ENCODE data around the gene TSPO. TPM values are rescaled to one million over a fixed set of nuclear protein-coding genes. Genes with fewer than 3 reads are reported as not detected.

TSPO gene
- total RNA-seq, 2 donors from 2014 or later: 266 to 426 TPM

DNA sequence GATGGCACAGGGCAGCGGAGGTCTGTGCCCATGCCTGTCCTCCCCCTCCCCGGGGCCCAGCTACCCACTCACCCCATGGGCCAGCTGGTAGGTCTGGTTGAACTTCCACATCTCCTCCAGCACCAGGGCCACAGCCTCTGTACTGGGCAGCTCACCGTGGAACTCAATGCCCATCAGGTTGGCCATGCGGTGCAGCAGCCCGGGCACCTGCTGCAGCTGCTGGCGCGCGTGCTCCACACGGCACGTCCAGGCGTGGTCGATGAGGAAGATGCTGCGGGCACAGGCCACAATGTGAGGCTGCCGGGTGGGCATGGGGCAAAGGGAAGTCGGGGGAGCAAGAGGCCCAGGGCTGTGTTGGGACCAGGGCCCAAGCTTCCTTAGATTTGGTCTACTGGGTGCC lies 29.3 kb downstream of the TSPO start:
- no peak overlapping the region for H3K4me3 ChIP-seq
- DNase-seq: no peak
- TF ChIP-seq, protein P1, sequence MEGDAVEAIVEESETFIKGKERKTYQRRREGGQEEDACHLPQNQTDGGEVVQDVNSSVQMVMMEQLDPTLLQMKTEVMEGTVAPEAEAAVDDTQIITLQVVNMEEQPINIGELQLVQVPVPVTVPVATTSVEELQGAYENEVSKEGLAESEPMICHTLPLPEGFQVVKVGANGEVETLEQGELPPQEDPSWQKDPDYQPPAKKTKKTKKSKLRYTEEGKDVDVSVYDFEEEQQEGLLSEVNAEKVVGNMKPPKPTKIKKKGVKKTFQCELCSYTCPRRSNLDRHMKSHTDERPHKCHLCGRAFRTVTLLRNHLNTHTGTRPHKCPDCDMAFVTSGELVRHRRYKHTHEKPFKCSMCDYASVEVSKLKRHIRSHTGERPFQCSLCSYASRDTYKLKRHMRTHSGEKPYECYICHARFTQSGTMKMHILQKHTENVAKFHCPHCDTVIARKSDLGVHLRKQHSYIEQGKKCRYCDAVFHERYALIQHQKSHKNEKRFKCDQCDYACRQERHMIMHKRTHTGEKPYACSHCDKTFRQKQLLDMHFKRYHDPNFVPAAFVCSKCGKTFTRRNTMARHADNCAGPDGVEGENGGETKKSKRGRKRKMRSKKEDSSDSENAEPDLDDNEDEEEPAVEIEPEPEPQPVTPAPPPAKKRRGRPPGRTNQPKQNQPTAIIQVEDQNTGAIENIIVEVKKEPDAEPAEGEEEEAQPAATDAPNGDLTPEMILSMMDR (IDR thresholded peaks at IDR 0.05): no peak
- no peaks in the 10 kb centered on the region for H3K27me3 ChIP-seq
- no peak overlapping the region for H3K27ac ChIP-seq
- peaks cover 9% of the 10 kb centered on the region for H3K4me1 ChIP-seq
- intact Hi-C loops (cut with DNase I): no loop called here
- no peaks in the 10 kb centered on the region for H3K36me3 ChIP-seq
- H3K9ac ChIP-seq (ENCODE audit: low read depth in 2 of 2, low read length in 2 of 2): no peak overlapping the region
- H3K9me3 ChIP-seq: no peaks in the 10 kb centered on the region

DNA sequence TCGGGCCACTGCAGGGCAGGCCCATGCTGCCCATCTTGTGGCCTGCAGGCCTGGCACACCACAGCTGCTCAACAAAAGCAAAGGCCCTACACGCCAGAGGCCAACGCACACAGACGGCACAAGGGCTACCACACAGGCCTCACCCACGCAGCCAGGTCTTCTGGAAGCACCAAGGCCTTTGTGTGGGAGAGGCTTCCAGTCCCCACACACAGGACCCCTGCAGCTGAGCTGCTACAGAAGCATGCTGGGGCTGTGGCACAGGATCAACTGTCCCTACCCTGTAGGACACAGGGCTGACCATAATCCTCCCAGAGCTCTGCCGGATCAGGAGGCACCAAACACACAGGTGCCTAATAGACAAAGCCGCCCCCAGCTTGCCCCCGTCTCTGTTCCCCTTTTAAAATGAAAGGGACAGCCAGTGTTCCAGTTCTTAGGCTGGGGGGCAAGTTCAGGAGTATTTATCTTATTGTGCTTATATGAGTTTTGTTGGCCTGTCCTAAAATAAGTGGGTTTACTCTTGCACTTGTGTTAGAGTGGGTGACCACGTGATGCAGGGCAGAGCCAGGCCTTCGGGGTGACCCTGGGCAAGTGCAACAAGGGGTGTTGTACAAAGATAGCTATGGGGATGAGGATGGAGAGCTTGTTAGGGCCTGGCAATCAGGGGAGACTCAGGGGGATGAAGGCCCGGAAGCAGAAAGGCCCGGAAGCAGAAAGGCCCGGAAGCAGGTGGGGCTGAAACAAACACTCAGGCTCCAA lies 30.1 kb downstream of the TSPO start:
- H3K9me3 ChIP-seq: no peaks in the 10 kb centered on the region
- TF ChIP-seq, protein P1 (IDR thresholded peaks at IDR 0.05): no peak
- H3K27me3 ChIP-seq: no peaks in the 10 kb centered on the region
- no peak overlapping the region for H3K4me3 ChIP-seq
- no peak overlapping the region for H3K27ac ChIP-seq
- no peak overlapping the region for H3K9ac ChIP-seq (ENCODE audit: low read depth in 2 of 2, low read length in 2 of 2)
- intact Hi-C loops (cut with DNase I): no loop called here
- no peaks in the 10 kb centered on the region for H3K36me3 ChIP-seq
- no peak for DNase-seq
- peaks cover 12% of the 10 kb centered on the region for H3K4me1 ChIP-seq

DNA sequence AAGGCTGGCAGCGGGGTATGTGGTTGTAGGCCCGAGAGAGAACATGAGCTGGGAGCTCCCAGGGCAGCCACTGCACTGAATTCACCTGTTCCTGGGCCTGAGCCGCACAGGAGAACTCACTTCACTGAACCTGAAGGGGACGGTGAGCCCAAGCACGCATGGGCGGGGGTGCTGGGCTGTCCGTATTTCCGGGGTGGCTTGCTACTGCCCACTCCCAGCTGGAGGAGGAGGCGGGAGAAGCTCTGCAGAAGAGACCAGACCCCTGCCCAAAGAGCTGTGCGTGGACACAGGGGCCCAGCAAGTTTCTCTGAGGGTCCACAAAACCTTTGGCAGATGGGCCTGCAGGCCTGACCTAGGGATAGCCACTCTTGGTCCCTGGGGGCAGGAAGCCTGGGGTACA lies 30.8 kb downstream of the TSPO start:
- intact Hi-C loops (cut with DNase I): no loop called here
- Histone ChIP-seq H3K27ac (no peak overlapping the region), H3K36me3 (no peaks in the 10 kb centered on the region), H3K9me3 (no peaks in the 10 kb centered on the region), H3K4me1 (peaks cover 12% of the 10 kb centered on the region), H3K27me3 (no peaks in the 10 kb centered on the region), H3K9ac (ENCODE audit: low read depth in 2 of 2, low read length in 2 of 2) (no peak overlapping the region), H3K4me3 (no peak overlapping the region)
- no peak for DNase-seq
- TF ChIP-seq, protein P1 (IDR thresholded peaks at IDR 0.05): no peak

DNA sequence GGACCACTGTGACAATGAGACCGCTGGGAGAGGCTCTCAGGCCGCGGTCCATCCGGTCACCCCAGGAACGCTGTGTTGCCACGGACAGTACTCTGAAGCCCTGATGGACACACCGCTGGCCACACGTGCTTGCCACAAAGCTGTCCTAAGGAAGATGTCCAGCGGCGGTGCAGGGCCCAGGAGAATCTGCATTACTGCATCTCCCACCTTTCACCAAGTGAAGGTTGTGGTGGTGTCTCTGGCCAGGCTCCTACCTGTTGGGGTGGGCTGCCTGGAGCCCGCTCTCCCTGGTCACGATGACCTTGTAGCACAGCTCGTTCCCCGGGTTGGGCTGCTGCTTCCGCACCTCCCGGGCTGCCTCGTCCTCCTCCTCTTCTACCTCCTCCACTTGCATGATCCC lies 31.4 kb downstream of the TSPO start:
- H3K27me3 ChIP-seq: no peaks in the 10 kb centered on the region
- no peak overlapping the region for H3K4me3 ChIP-seq
- H3K36me3 ChIP-seq: no peaks in the 10 kb centered on the region
- no peak overlapping the region for H3K9ac ChIP-seq (ENCODE audit: low read depth in 2 of 2, low read length in 2 of 2)
- H3K27ac ChIP-seq: no peak overlapping the region
- no peaks in the 10 kb centered on the region for H3K9me3 ChIP-seq
- DNase-seq: no peak
- TF ChIP-seq, protein P1 (IDR thresholded peaks at IDR 0.05): no peak
- intact Hi-C loops (cut with DNase I): no loop called here
- H3K4me1 ChIP-seq: peaks cover 12% of the 10 kb centered on the region

DNA sequence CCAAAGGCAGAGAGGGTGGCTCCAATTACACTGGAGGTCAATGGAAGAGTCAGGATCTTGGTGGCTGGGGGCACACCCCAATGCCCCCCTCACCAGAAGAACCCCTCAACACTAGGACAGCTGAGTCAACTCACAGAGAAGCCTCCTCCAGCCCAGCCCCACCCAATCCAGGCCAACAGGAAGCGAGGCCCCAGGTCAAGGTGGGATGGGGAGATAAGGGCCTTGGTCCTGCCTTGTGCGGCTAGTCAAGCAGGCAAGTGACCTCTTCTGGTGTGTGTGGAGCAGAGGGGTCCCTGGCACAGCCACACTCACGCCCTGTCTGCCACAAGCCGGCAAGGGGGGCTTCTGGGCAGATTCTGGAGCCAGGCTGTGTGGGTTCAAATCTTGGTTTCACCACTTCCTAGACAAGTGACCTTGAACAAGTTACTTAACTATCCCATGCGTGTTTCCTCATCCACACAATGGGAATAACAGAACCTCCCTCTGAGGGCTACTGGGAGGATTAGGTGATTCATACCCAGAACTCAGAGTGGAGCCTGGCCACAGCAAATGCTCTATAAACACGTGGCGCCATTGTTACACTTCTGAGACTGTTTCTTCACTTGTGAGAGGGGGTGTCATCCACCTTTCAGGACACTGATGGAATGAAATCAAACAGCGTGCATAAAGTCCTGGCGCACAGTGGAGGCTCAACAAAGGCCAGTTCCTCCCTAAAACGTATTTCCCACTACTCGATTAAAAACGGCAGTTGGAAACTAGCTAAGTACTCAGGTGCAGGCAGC lies 32.3 kb downstream of the TSPO start:
- TF ChIP-seq, protein P1 (IDR thresholded peaks at IDR 0.05): no peak
- H3K9me3 ChIP-seq: no peaks in the 10 kb centered on the region
- H3K4me3 ChIP-seq: no peak overlapping the region
- intact Hi-C loops (cut with DNase I): no loop called here
- peak overlapping the region in 1 of 2 donors; percentile 12 for H3K9ac ChIP-seq (ENCODE audit: low read depth in 2 of 2, low read length in 2 of 2)
- H3K27ac ChIP-seq: no peak overlapping the region
- H3K27me3 ChIP-seq: no peaks in the 10 kb centered on the region
- no peaks in the 10 kb centered on the region for H3K36me3 ChIP-seq
- DNase-seq: no peak
- H3K4me1 ChIP-seq: peaks cover 12% of the 10 kb centered on the region

All from colonic mucosa (tissue), 4 donors.